Liver (tissue), 3 donors: ENCODE results near the gene CLNS1A.

Source experiments
- ATF3 ChIP-seq: IDR thresholded peaks from 2 replicates; pipeline ENCODE4 v1.6.1; 2016; ENCODE audit warnings: antibody characterized with exemption
- EGR1 ChIP-seq, 2 donors: IDR thresholded peaks; 2 replicates each; pipeline ENCODE4 v1.6.1; 2016 to 2018; ENCODE audit warnings: antibody characterized with exemption in 2 of 2, low read depth in 2 of 2
- GABPA ChIP-seq, 2 donors: IDR thresholded peaks in 1 of 2; conservative IDR thresholded peaks in 1 of 2; 2 replicates each; pipeline ENCODE4 v1.6.1; 2016; ENCODE audit warnings: antibody characterized with exemption in 2 of 2, mild to moderate bottlenecking in 1 of 2, moderate library complexity in 1 of 2
- JUND ChIP-seq, 2 donors: IDR thresholded peaks; 2 replicates each; pipeline ENCODE4 v1.6.1; 2016; ENCODE audit warnings: antibody characterized with exemption in 2 of 2
- MAX ChIP-seq: IDR thresholded peaks from 2 replicates; pipeline ENCODE4 v1.6.1; 2016; ENCODE audit warnings: antibody characterized with exemption
- RAD21 ChIP-seq, 2 donors: IDR thresholded peaks; 2 replicates each; pipeline ENCODE4 v1.6.1; 2016; ENCODE audit warnings: antibody characterized with exemption in 2 of 2, mild to moderate bottlenecking in 2 of 2
- YY1 ChIP-seq: IDR thresholded peaks from 2 replicates; pipeline ENCODE4 v1.6.1; 2016; ENCODE audit warnings: antibody characterized with exemption, mild to moderate bottlenecking
- TF ChIP-seq, protein P1 (sequence below): fragments of 150-350 bp; IDR thresholded peaks from 2 replicates; pipeline ENCODE4 v1.5.1; 2017; ENCODE audit warnings: improper control_type of control experiment, low read depth, low read length; ENCODE audit not compliant: missing input control
- TF ChIP-seq, protein P2 (sequence below): IDR thresholded peaks from 2 replicates; pipeline ENCODE4 v1.6.1; 2016; ENCODE audit warnings: antibody characterized with exemption, mild to moderate bottlenecking
- donor health status: healthy.
- donor health status: healthy.

GRCh38 chr11:77598195-77598594, 39.4 kb downstream of the CLNS1A start:
- TF ChIP-seq EGR1 (IDR thresholded peaks at IDR 0.05; ENCODE audit: low read depth in 2 of 2): no peak
- TF ChIP-seq, protein P1, sequence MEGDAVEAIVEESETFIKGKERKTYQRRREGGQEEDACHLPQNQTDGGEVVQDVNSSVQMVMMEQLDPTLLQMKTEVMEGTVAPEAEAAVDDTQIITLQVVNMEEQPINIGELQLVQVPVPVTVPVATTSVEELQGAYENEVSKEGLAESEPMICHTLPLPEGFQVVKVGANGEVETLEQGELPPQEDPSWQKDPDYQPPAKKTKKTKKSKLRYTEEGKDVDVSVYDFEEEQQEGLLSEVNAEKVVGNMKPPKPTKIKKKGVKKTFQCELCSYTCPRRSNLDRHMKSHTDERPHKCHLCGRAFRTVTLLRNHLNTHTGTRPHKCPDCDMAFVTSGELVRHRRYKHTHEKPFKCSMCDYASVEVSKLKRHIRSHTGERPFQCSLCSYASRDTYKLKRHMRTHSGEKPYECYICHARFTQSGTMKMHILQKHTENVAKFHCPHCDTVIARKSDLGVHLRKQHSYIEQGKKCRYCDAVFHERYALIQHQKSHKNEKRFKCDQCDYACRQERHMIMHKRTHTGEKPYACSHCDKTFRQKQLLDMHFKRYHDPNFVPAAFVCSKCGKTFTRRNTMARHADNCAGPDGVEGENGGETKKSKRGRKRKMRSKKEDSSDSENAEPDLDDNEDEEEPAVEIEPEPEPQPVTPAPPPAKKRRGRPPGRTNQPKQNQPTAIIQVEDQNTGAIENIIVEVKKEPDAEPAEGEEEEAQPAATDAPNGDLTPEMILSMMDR: no peak
- no peak for TF ChIP-seq GABPA (IDR thresholded peaks at IDR 0.05 in 1 of 2, conservative IDR thresholded peaks at IDR 0.05 in 1 of 2)
- TF ChIP-seq JUND (IDR thresholded peaks at IDR 0.05): no peak
- TF ChIP-seq ATF3: no peak
- no peak for TF ChIP-seq YY1
- no peak for TF ChIP-seq RAD21 (IDR thresholded peaks at IDR 0.05)
- TF ChIP-seq, protein P2, sequence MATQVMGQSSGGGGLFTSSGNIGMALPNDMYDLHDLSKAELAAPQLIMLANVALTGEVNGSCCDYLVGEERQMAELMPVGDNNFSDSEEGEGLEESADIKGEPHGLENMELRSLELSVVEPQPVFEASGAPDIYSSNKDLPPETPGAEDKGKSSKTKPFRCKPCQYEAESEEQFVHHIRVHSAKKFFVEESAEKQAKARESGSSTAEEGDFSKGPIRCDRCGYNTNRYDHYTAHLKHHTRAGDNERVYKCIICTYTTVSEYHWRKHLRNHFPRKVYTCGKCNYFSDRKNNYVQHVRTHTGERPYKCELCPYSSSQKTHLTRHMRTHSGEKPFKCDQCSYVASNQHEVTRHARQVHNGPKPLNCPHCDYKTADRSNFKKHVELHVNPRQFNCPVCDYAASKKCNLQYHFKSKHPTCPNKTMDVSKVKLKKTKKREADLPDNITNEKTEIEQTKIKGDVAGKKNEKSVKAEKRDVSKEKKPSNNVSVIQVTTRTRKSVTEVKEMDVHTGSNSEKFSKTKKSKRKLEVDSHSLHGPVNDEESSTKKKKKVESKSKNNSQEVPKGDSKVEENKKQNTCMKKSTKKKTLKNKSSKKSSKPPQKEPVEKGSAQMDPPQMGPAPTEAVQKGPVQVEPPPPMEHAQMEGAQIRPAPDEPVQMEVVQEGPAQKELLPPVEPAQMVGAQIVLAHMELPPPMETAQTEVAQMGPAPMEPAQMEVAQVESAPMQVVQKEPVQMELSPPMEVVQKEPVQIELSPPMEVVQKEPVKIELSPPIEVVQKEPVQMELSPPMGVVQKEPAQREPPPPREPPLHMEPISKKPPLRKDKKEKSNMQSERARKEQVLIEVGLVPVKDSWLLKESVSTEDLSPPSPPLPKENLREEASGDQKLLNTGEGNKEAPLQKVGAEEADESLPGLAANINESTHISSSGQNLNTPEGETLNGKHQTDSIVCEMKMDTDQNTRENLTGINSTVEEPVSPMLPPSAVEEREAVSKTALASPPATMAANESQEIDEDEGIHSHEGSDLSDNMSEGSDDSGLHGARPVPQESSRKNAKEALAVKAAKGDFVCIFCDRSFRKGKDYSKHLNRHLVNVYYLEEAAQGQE: no peak
- TF ChIP-seq MAX: no peak
